Right lobe of liver (tissue), 4 donors: Measurements from ENCODE around the gene DCTN2.

ENCODE experiments used
- CTCF ChIP-seq, 4 donors: fragments of 200-600 bp in 3 of 4; fragments of 450-650 bp in 1 of 4; IDR thresholded peaks; one replicate each; pipeline versions ENCODE4 v1.5.1 to v1.8.0; 2016 to 2022; ENCODE audit warnings: antibody characterized with exemption in 4 of 4, mild to moderate bottlenecking in 2 of 4
- POLR2A ChIP-seq: fragments of 450-650 bp; IDR thresholded peaks from one replicate; pipeline ENCODE4 v1.6.1; 2017; ENCODE audit warnings: antibody characterized with exemption, mild to moderate bottlenecking
- donor health status: DM: no; HTN: no; CAD: no.
- donor health status: DM: no; HTN: no; CAD: no.
- donor health status: DM: no; HTN: yes; CAD: no.

DNA sequence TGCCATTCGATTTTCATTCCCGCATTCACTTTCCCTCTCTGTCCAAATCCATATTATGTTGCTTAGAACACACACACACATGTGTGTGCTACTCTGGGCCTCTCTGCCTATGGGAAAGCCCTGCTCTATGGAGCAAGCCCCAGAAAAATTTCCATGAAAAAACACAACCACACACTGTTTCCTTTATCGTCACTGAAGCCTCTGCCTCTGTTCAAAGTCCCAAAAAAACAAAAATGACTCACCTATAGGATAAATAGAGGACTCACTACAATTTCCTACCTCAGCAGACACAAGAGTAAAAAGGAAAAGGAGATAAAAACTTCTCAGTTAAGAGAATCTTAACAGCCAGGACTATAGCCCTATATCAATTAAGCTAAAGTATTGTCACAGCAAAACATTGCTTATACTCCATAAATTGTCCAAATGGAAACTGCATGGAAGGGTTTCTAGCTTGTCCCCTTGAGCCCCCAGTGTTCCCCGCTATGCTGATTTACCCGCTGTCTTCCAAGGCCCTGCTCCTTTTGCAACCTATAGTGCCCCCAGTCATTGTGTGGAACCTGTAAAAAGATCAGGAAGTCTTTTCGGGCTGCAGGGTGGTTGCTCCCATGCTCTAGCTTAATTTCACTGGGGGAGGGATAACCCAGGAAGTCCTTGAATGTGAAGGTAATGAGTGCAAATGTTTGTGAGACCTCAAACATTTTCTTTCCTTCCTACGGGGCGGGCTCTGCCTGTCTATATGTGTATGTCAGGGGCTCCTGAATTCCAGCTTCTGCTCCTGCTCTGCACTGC, 32.9 kb upstream of the DCTN2 start:
- no peak for TF ChIP-seq CTCF (IDR thresholded peaks at IDR 0.05)
- TF ChIP-seq POLR2A, result no peak
